Fibroblast of upper back skin (primary cell): ENCODE data around the gene SPATA24.
"Not testable (repeated sequence)": the region's sequence is repeated elsewhere in the genome, so short reads cannot be mapped to it uniquely, and the experiment has no call there.

Experiments used
- DNase-seq: peaks from one replicate; pipeline ENCODE4 v3.0.0-alpha.2; 2013

The SPATA24 gene

DNA sequence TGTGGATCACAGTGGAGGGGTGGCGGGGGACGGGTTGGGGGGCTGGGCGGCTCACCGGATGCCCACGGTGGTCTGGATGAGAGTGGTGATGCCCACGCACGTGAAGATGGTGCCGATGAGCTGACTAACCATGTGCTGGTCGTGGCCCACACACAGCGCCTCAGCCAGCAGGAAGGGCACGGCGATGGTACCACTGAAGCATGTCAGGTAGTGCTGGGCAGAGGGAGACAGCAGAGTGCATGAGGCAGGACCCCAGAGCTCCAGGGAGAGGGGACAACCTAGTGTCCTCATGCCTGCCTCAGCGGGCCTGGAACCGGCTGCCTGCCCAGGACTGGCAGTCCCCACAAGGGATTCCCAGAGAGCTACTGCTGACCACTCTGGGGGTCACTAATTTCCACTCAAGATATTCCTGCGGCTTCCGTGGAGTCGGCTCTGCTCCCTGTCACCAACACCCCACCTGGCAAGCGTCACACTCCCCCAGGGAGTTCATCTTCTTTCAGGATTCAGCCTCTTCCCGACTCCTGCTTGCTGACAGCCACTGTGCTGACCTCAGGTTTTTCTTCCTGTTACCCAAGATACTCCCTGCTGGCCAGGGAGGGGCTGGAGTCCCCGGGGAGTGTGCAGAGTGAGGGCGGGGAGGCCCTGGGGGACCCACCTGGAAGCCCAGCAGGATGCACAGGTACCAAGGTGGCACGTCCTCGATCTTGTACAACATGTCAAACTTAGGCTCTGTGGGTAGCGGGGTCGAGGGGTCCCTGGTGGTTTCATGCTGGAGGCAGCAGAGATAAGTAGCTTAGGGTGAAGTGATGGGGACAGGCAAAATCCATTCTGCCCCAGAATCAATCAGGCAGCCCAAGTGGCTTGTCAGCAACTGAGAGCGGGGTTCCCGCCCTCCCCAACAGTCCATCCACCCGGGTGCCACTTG, 21.8 kb downstream of the SPATA24 start:
- no peak for DNase-seq

GRCh38 chr5:139379626-139380449, 24.1 kb downstream of the SPATA24 start:
- no peak for DNase-seq

- DNase-seq: no peak
These were observed 24.9 kb downstream of the SPATA24 start for GRCh38 chr5:139378941-139379361.

- no peak for DNase-seq
These were observed 25.6 kb downstream of the SPATA24 start for GRCh38 chr5:139378101-139378825.

DNA sequence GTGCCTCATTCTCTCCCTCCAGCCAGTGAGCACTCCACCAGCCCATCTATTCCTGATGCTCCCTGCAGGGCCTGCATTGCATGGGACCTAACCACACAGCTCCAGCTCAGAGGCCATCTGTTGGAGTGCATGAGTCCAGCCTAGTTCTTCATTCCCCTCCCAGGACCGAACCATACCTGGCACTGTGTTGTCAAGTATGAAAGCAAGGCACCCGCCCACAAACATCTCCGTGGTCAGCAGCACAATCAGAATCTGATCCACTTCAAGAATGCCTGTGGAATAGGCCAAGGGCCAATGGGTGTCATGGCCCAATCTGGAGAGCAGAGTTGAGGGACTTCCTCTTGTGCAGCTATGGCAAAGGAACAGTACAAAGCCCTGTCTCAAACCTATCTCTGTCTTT, 26.7 kb downstream of the SPATA24 start:
- DNase-seq: no peak

DNA sequence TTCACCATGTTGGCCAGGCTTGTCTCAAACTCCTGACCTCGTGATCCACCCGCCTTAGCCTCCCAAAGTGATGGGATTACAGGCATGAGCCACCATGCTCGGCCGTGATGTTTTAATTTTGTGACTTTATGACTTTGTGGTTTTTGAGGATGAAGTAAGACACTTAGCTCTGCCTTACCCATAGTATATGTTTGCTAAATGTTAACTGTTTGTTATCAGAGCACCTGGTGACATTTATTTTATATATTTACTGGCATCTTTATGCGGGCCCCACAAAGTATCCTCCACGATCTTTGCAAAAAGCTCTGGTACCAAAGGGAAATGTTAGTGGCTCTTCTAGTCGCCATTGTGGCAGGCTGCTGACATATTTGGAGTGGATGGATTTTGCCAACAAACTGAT, 27.5 kb downstream of the SPATA24 start:
- DNase-seq: no peak

DNA sequence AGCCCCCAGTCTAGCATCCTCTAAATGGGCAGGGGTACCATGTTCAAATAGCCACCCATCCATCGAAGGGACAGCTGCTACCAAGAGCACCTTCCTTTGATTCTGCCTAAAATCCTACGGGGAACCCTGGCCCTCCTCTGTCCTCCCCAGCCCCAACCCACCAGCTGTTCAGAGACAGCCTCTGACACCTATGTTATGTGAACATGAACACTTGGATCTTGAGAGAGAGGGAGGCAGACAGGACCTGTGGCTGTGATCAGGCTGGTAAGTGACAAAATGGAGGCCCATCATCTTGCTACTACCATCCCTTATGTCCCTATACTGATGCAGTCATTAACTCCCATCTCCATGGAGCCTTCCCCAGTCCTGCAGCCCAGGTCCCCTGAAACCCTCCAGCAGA, 29.0 kb downstream of the SPATA24 start:
- no peak for DNase-seq

DNA sequence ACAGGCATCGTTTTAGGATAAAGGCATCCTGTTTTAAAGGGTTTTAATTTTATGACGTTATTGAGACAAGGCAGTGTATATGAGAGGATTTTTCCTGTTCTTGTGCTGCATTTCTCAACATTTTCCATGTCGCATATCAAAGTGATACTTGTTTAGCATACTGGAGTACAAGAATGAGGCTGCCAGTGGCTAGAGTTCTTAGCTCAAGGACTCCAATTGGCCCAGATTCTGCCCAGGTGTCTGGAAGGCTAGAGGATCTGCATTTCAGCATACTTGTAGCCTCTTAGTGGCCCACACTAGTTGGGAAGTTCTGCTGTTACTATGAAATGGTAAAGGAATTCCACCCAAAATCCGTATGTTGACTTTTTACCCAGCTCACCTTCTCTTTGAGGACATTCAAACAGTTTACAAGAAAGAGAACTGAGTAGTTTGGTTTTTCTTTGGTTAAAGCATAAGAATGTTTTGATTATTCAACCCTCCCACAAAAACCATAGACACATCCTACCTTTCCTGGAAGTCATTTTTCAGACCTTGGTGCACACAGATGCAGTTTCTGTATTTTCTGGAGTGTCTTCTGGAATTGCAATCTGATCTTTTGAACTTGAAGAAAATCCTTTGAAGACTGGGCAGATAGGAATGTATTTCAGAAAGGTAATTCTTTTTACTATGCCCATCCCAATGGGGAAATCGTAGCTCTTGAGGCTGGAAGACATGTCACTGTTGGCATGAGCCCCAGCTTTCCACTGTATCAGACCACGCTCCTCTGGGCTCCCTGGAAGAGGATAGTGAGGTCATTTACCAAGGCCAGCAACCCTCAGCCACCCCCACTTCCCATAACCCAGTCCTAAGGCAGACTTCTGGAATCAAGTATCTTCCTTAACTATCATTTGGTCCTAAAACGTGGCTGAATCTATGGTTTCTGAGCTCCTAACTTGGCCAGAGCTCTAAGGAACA, 32.1 kb downstream of the SPATA24 start:
- DNase-seq: peak; percentile 21

DNA sequence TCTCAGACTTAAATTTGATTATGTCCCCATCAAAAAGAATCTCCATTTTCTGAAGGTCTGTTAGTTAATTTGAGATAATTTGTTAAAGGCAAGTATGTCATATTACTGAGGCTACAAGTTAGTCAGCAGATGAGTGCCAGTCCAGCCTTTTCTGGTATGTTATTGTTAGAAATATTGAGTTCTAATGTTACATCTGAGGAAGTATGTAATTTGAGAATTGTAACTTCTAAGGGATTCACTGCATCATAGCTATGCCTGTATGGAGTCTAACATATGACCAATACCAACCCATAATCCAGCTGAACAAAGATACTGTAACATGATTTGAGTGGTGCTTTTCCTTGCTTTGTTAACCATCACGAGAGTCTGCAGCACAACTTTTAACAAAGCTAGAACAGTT, 34.7 kb downstream of the SPATA24 start:
- peak; percentile 55 for DNase-seq

DNA sequence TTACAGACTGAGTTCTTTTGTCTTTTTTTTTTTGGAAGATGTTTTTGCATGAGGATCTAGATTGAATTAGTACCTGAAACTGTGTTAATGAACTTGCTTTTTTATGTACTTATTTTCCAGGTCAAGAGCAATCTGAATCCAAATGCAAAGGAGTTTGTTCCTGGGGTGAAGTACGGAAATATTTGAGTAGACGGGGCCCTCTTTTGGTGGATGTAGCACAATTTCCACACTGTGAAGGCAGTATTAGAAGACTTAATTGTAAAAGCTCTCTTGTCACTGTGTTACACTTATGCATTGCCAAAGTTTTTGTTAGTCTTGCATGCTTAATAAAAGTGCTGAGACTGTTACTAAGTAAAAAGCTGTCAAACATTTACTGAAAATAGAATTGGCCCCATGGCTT, 35.3 kb downstream of the SPATA24 start:
- DNase-seq: no peak

DNA sequence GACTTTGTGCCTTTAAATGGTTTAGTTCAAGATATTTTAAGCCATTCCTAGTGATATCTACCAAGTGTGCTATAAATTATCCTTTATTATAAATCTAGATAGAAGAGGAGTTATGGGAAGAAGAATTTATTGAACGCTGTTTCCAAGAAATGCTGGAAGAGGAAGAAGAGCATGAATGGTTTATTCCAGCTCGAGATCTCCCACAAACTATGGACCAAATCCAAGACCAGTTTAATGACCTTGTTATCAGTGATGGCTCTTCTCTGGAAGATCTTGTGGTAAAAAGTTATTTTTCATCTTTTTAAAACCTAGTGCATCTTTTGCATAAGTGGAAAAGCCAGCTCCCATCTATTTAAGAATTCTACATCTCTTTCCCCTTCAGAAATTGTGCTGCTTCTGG, 39.4 kb downstream of the SPATA24 start:
- DNase-seq: no peak

- DNase-seq: no peak
These were observed 40.0 kb downstream of the SPATA24 start for GRCh38 chr5:139363937-139364336.

DNA sequence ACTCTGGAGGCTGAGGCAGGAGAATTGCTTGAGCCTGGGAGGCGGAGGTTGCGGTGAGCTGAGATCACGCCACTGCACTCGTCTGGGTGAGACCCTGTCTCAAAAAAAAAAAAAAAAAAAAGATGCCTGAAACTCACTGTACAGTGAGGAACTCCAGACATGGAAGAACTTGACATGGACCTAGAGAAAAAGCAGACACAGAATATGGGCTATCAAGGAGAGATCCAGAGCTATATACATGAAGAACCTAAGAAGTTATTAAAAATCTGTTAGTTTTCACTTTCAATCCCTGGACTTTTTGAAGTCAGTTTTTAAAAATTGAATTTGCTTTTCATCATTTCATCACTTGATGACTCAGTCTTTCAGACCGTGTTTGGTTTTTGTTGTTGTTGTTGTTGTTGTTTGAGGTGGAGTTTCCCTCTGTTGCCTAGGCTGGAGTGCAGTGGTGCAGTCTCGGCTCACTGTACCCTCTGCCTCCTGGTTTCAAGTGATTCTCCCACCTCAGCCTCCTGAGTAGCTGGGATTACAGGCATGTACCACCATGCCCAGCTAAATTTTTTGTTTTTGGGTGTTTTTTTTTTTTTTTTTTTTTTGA, 42.0 kb downstream of the SPATA24 start:
- no peak for DNase-seq

DNA sequence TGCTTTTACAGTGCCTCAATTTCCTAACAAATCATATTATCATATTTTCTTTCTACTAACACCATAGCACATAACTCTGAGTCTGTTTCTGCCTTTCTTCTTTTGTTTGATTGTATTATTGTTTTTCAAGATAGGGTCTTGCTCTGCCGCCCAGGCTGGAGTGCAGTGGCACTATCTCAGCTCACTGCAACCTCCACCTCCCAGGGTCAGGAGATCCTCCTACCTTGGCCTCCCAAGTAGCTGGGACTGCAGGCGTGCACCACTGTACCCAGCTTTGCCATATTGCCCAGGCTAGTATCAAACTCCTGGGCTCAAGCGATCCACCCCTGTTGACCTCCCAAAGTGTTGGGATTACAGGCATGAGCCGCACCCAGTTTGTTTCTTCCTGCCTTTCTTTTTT, 43.5 kb downstream of the SPATA24 start:
- no peak for DNase-seq

GRCh38 chr5:139358064-139358463, 45.8 kb downstream of the SPATA24 start:
- no peak for DNase-seq

- not testable (repeated sequence) for DNase-seq
These were observed 48.0 kb downstream of the SPATA24 start for GRCh38 chr5:139355900-139356299.

- no peak for DNase-seq
These were observed 49.7 kb downstream of the SPATA24 start for GRCh38 chr5:139354186-139354585.

DNA sequence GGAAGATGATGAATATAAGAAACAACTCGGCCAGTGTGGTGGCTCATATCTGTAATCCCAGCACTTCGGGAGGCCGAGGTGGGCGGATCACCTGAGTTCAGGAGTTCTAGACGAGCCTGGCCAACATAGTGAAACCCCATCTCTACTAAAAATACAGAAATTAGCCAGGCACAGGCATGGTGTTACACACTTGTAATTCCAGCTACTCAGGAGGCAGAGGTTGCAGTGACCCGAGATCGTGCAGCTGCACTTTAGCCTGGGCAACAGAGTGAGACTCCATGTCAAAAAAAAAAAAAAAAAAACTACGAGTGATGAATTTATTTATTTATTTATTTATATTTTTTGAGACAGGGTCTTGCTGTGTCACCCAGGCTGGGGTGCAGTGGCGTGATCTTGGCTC, 56.0 kb downstream of the SPATA24 start:
- not testable (repeated sequence) for DNase-seq
